ACHN (cell line): ENCODE results near the gene PIGV.

ENCODE experiments used
- DNase-seq: peaks from one replicate; pipeline ENCODE4 v3.0.0-alpha.2; 2015
- in situ Hi-C: cut with HindIII; loops from 2 replicates; pipeline ENCODE4 v1.10.0; 2017; ENCODE audit warnings: low sequenced_read_pairs, low pct_ligation_motif_present, low pct_unique_long_range_greater_than_20kb

PIGV gene

DNA sequence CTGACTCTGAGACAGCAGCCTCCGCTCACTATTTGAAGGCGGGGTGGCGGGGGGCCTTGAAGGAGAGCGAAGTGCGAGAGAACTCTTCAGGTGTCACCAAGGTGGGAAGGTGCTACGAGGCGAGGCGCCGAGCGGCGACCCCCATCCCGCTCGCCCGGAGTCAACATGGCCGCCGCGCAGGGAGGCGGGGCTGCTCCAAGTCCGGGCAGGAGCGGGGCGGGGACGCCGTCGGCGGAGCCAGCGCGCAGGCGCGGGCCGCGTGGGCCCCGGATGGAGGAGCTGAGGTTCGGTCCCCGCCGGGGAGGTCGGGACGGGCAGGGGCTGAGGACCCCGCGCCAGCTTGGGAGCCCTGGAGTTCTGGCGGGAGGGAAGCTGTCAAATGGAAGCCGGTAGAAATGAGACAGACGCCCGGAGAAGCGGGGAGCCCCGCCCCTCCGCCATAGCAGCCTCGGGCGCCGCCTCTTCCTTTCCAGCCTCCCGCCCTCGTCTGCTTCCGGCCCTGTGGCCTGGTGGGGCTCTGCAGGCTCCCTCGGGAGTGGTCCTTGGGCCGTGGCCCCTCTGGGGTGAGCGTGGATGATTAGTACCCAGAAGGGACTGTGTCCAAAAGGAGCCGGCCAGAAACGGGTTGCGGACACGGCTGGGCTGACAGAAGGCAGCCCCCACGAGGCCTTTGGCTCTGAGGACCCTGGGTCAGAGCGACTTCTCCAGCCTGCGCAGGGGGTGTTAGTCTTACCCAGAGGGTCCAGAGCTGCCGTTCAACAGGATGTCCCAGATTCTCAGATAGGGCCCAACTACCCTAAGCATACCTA lies at the start of gene PIGV:
Gene PIGV, plus strand, starts transcription at position 245 of the 809 bp plus-strand sequence. CDS start 2,866 bp downstream, outside the sequence.
- in situ Hi-C loops = no loop called here
- peak; percentile 81 for DNase-seq

GRCh38 chr1:26739329-26739914 lies 48.3 kb upstream of the PIGV start:
- in situ Hi-C loops = no loop called here

GRCh38 chr1:26740023-26740634 lies 47.6 kb upstream of the PIGV start:
- no peak for DNase-seq
- in situ Hi-C loops = no loop called here

More at GRCh38 chr1:26739329-26739914, 48.3 kb upstream of the PIGV start:
- DNase-seq = no peak

DNA sequence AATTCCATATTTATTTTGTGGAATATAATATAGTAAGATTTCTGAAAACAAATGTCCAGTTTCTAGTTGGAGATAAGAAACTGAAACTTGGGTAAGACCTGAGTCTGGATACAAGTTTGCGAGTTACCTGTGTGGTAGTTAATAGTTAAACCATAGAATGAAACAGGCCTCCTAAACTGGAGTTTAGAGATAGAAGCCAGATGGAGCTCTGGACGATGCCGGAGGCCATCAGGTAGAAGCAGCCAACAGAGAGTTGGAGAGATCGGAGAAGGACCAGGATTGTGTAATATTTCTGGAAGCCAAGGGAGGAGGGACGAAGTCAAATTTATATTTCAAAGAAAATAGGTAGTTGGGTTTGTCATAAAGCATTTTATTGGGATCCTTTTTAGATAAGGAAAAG lies 46.8 kb upstream of the PIGV start:
- DNase-seq = no peak
- in situ Hi-C loops = no loop called here

DNA sequence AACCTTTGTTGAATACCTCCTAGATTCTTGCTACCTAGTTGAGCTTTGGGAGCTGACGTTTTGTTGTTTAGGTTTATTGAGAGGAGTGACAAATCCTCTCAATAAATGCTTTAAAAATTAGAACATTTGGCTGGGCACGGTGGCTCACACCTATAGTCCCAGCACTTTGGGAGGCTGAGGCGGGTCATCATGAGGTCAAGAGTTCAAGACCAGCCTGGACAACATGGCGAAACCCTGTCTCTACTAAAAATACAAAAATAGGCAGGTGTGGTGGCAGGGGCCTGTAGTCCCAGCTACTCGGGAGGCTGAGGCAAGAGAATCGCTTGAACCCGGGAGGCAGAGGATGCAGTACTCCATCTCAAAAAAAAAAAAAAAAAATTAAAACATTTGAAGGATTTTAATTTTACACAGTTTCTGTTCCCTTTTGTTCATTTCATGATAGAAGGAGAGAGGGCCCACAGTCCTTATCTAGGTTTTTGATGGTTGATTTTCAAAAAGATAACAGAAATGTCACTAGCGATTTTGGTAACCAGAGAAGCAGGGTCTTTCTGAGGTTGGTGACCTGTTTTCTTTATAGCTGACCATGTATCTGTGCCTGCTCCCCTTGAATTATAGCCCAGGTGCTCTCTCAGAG lies 44.2 kb upstream of the PIGV start:
- no peak for DNase-seq
- in situ Hi-C loops = no loop called here

DNA sequence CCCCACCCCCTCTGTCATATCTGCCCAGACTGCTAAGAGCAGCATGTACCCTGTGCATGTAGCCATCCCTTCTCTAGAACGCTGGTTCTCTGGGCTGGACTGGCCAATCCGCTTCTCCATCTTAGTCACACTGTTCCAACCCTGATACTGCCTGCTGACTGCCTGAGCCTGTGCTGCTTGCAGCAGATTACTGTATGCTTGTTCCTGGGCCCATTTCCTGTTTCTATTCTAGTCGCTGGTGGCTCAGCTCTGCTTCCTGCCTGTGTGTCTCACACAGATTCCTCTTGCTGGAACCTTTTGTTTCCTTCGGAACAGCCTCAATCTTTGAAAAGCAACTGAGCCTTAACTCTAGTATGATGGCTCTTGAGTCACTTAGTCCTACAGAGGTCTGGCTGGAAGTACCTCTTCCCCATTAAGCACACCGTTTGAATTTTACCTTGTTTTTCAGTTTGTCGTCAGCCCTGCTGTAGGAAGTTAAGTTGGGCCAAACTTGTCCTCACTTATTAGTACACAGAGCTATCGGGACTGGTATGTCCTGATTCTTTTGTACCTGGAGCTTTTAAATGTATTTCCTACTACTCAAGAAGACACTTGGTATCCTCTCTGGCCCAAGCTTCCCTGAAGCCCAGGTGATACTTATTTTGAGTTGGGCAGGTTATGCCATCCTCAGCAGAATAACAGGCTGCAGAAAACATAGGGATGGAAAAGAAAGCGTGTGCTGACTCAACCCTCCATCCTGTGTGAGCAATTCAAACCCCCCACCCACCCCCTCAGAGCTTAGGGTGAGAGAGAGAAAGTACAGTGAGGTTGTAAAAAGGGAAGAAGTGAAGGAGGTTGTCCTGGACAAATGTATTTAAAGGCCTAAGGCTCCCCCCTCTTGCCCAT lies 43.4 kb upstream of the PIGV start:
- in situ Hi-C loops = no loop called here
- peak; percentile 60 for DNase-seq

GRCh38 chr1:26745191-26745590 lies 42.6 kb upstream of the PIGV start:
- DNase-seq = no peak
- in situ Hi-C loops = no loop called here

DNA sequence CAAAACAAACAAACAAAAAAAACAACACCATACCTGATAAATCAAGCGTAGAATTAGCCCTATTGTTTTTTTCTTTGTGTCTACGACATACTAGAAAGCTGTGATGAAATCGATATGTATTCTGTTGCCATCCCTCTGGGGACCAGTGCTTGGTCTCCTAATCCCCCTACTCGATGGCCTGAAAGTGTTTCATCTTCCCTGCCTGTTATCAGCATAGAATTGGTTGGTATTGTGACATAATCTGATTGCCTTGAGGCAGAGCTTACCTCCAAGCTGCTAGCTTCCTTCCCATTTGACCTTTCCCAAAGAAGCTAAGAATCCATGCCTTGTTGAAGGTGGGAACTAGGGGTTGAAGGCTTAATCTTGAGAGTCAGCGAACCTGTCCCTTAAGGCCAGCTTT lies 40.7 kb upstream of the PIGV start:
- DNase-seq = no peak
- in situ Hi-C loops = no loop called here

DNA sequence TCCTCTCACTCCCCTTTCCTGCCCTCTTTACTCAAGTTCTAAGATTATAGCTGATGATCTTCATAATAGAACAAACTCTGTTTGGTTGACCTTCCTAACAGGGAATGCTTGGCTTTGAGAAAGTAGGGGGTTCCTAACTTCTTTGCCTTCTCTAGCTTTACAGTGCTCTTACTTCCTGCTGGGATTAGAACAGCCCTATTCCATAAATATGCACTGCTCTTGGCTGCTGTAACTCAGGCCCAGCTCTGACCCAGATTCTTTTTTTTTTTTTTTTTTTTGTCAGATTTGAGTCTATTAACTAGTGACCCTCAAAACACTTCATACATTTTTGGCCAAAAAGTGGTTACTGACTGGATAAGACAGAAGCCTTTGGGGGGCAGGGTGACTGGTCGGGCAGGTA lies 39.4 kb upstream of the PIGV start:
- in situ Hi-C loops = no loop called here

DNA sequence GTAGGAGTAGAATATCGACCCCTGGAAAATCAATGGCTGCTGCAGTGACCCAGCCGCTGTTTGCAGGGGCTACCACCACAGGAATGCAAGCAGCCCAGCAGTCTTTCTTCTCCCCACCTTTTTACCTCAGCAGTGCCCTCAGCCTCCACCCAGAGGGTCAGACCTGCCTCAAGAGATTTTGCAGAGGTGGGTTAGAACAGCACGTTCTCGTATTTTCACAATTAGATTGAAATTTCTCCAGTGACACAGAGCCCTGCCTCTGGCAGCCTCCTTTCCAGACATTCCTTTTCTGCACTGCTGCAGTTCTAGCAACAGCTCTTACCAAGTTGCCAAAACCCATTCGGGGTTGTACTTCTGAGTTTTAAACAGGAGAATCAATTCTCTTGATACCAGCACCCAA lies 38.3 kb upstream of the PIGV start:
- in situ Hi-C loops = no loop called here
- DNase-seq = no peak

More for the DNA sequence above, 39.4 kb upstream of the PIGV start:
- no peak for DNase-seq

GRCh38 chr1:26750428-26750827 lies 37.3 kb upstream of the PIGV start:
- DNase-seq = no peak
- in situ Hi-C loops = no loop called here

DNA sequence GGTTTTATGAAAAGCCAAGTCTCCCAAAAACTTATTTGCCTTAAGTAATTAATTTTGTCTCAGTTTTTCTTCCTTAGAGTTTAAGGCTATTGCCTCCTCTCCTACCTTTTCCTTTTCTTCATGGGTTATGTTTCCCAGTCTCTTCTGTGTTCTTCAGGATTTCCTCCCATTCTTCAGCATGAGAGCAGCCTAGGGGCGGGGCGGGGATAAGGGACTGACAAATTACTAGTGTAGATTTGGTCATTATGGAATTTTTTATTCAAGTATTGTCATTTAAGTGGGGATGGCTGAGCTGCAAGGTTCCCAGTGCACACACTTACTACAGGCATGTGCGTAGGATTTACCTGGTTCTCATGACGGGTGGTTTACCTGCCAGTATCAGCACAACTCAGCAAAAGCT lies 35.2 kb upstream of the PIGV start:
- in situ Hi-C loops = no loop called here
- DNase-seq = no peak

GRCh38 chr1:26754086-26754874 lies 33.5 kb upstream of the PIGV start:
- DNase-seq = no peak
- in situ Hi-C loops = no loop called here

- DNase-seq = no peak
- in situ Hi-C loops = no loop called here
Observed at GRCh38 chr1:26758358-26758757, 29.4 kb upstream of the PIGV start.

- no peak for DNase-seq
- in situ Hi-C loops = no loop called here
Observed at GRCh38 chr1:26759531-26759930, 28.2 kb upstream of the PIGV start.

DNA sequence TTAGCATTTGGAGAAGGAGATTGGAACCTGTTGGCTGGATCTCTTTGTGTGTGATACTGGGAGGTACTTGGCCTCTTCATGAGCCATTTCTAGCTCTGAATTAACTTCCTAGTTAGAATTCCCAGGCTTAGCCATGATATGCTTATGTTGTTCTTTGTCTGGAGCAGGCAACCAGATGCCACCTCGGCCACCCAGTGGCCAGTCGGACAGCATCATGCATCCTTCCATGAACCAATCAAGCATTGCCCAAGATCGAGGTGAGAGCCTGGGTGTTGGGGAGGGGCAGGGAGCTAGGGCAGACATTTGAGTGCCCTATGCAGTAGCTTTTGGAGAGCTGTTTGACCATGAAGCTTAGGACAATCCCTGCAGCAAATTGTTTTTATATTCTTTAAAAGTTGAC lies 26.5 kb upstream of the PIGV start:
- in situ Hi-C loops = no loop called here

DNA sequence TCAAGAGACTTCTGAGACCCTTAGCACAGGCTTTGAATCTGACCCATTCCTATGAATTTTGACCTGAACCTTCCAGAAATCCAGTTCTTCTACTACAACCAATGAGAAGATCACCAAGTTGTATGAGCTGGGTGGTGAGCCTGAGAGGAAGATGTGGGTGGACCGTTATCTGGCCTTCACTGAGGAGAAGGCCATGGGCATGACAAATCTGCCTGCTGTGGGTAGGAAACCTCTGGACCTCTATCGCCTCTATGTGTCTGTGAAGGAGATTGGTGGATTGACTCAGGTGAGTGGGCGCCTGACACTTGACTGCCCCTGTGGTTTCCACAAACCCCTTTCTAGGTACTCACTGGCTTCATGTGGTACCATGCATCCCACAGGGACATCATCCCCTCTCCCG lies 20.0 kb upstream of the PIGV start:
- in situ Hi-C loops = no loop called here

More for the DNA sequence above, 26.5 kb upstream of the PIGV start:
- no peak for DNase-seq

DNA sequence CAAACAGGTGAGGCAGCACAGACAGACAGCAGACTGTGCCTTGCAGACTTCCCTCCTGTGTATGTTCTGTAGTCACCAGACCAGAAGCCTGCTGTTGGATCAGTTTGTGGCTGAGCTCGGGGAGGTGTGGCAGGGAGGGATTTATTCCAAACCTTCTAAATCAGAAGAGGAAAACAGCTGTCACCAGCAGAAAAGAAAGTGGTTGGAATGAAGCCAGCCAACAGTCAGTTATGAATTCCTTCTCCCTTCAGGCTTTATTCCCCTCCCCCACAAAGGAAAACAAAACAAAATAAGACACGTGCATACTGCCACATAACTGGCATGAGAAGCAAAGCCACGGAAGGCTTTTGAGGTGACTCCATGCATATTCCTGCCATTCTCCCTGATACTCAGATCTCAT lies 19.0 kb upstream of the PIGV start:
- DNase-seq = peak; percentile 5
- in situ Hi-C loops = no loop called here

More for the DNA sequence above, 20.0 kb upstream of the PIGV start:
- DNase-seq = no peak
